ENCODE measurements around the gene EFNA5.

The EFNA5 gene

DNA sequence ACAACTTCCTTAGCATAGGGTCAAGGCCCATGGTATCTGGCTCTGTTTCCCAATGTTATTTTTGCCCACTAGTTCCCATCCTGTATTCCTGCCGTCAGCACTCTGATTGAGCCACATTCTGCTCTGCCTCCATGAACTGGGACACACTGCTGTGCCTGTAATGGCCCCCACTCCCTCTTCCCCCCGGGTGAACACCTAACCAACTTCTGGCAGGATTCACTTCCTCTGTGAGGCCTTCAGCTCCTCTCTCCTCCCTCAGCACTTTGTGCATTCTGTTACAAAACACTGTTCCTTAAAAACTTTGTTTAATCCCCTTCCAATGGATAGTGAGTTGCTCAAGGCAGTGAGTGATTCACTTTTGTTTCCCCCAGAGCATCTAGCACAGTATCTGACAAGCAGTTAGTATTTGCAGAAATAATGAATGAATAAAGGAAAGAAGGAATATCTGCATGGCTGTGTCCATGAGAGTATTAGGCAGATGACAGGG is 183.6 kb downstream of the EFNA5 start:
- no peak for DNase-seq (ENCODE audit: low read depth, low spot score)

DNA sequence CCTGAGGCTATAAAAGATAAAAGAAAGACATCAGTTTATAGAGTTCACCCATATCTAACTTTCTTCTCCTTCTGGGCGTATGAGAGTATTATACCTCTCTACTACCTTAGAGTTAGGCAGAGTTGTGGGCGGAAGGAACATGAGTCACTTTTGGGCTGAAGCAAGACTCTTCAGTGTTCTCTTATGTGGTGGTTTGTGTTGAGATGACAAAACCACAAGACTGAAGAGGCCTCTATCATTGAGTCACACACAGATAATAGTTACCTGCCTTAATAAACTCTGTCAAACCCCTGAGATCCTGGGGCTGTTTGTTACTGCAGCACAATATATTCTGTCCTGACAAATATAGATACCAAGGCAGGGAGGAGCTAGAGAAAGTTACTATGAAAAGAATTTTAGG is 184.2 kb downstream of the EFNA5 start:
- no peak for DNase-seq (ENCODE audit: low read depth, low spot score)

DNA sequence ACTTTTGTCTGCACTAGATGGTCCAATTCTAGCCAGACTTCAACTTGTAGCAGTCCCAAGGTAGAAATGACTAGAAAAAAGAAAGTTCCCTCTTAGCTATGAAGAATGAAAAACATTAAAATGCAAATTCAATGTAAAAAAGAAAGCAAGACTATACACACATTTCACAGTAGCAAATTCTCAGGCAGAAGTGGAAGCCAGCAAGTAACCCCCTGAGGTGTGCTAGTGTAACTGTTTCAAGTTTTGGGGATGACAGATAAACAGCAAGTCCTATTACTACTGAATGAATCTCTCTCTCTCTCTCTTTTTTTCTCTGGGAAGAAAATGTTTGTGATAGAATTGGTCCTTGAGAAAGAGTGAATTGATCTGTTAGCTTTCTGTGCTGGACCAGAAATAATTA is 185.6 kb downstream of the EFNA5 start:
- no peak for DNase-seq (ENCODE audit: low read depth, low spot score)

DNA sequence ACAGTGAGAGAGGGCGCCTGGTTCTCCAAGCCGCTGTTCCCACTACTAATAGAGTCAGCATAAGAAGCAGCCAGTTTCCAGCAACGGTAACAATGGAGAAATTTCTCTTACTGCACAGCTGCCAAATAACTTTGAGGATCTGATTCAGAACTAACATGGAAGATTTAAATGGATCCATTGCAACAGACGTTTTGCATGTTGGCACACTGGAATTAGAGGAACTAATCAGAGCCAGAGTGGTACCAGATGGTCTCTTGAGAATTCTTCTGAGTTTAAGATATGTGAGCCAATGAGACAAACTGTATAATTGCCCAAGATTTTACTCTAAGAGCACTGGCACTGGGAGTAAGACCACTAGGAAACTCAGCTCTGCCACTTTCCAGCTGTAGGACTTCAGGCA is 186.5 kb downstream of the EFNA5 start:
- no peak for DNase-seq (ENCODE audit: low read depth, low spot score)

DNA sequence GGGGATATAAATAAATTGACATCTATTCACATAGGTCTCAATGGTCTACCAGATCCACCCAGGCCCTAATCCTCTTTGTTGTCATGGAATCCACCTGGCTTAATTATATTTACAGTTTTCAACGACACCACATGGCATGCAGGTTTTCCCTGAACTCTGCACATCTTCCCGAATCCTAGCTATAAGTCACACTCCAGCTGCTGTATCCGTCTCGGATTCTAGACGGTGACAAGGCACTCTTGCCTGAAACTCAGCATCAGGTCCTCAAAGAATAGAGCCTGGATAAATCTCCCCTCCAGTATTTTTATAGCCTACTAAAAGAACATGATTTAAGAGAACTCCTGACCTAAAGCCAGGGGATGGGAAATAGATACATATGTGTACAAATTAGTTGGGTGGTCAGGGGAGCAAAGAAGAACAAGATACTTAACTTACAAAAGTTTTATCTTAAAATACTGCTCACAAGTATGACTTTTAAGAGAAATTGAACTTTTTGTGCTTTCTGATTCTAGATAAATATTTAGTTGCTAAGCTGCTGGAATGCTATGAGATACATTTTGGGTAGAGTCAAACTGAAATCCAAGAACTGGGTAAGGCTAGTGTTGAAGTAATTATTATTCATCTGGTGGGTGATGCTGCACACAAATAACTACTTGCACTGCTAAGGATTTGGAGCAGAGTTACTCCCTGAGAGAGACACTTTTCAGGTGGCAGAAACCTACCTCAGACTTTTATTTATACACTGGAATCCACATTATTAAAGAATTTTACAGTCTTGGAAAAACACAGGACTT is 187.3 kb downstream of the EFNA5 start:
- no peak for DNase-seq (ENCODE audit: low read depth, low spot score)

DNA sequence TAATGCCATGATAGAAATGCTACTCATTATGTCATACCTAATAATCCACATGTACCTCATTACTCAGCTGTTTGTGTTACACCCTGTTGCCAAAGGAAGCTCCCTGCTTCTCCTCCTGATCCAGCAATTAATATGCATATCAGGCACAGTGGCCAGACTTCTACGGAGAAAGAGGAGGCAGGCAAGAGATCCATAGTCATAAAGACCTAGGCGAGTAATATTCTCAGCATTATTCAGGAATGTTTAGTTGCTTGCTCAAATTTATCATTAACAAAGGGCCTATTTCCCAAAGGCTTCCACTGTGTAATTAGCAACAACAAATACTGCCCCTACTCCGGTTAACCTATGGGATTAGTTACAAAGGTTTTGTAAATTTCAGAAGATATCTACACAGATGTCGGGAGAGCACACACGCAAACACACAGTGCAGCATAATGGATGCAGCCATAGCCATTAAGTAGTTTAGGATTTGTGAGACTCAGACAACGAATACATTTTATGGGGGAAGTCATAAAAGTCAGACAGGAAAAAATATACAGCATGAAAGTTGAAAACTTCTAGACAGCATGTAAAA is 192.6 kb downstream of the EFNA5 start:
- no peak for DNase-seq (ENCODE audit: low read depth, low spot score)

DNA sequence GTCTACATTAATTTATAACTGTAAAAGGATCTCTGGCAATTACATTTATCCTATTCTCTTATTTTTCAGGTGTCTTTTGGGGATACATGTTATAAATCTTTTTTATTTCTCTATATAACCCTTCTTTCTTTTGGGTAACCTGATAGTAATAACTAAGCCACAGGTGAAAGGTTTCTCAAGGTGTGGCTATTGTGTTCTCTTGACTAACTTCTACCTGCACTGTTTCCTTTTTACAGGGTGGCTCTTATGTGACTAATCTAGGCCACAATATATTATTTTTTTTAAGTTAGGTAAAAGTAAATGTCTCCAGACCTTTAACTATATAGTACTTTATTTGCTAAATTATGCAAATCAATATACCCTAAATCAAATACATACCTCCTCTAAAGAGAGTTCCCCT is 193.2 kb downstream of the EFNA5 start:
- no peak for DNase-seq (ENCODE audit: low read depth, low spot score)

DNA sequence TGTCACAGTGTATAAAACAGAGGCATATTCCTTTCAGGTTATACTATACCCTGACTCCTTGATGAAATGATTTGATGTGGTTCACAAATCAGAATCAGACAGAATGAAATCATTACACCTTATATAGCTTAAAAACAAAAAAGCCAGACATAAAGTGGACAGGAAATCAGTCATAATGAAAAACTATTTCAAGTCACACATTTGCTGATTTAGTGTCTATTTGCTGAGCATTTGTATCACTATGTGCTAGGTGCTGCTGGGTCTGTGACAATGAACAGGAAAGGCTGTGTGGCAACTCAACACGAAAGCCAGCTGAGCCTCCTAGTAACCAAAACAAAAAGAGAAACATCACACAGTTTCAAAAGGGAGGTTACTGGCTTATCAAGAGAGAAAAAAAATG is 194.0 kb downstream of the EFNA5 start:
- no peak for DNase-seq (ENCODE audit: low read depth, low spot score)

DNA sequence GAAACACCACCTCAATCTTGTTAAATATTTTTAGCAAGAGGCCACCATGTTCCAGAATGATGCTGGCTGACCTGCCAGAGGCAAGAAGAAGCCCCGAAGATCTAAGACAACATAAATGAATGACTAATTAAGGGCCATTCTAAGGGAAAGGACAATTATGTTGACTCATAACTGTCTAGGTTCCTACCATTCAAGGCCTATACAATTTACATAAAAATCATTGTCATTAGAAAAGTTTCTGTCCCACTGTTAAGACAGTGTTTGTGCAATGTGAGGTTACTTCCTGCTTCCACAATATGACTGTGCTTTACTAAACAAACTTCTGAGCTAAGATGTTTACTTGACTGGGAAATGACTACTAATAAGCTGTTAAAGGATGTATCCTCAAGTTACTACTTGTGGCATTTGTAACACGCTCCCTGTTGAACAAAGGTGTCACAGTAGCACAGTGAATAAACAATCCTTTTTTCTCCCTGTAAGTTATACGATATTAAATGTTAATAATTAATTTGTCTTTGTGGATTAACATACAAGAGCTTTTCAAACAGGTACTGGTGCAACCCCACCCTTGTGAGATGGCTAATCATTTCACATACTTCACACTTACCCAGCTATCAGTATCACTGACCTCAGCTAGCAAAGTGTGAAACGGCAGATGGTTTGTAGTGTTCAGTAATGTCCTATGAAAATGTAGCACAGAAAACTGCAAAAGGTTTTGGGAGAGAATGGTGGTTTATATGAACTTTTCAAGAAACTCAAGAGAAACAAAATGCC is 195.8 kb downstream of the EFNA5 start:
- DNase-seq (ENCODE audit: low read depth, low spot score) = no peak

DNA sequence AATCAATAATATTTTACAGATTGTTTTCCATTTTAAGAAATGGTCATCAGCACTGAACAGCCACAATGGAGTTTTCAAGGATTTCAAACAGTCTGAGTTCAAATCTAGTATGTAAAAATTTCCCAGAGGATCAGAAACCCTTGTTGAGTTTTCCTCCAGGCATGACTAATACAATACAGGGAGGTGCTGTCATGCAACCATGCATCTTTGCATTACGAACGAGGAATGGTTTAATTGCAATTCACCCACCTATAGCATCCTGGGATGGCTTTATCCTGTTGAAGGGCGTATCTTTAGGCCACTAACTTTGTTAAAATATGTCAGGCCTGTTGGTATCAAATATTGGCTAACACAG is 196.4 kb downstream of the EFNA5 start:
- no peak for DNase-seq (ENCODE audit: low read depth, low spot score)

DNA sequence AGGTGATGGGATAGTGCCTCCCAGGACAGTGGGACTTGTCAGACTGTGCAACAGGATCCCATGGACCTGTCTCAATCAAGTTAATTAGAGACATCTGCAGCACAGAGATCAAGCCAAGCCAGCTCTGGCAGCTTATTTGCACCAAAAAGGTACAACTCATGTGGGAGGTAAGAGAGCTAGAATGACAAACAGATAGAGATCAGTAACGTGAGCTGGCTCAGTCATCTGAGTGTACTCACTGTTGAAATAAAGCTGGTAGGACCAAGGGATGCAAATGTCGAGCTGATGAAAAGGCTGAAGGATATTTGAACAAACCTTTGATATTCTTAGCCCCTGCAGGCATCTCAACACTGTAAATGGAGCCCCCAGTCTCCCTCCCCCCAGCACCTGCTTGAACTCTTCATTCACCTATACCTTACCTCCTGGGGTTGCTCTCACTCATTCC is 198.1 kb downstream of the EFNA5 start:
- DNase-seq (ENCODE audit: low read depth, low spot score) = no peak

DNA sequence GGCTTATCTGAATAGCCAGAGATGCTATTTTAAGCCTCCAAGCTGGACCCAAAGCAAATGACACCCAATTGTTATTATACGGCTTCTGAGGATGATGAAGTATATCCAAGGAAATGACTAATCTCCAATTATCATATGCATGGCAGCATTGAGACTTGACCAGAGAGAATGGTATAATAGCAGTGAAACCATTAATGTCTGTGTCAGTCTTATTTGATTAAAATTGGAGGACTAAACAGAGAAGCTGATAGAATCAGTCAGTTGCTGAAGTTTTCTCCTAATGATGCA is 200.5 kb downstream of the EFNA5 start:
- no peak for DNase-seq (ENCODE audit: low read depth, low spot score)

DNA sequence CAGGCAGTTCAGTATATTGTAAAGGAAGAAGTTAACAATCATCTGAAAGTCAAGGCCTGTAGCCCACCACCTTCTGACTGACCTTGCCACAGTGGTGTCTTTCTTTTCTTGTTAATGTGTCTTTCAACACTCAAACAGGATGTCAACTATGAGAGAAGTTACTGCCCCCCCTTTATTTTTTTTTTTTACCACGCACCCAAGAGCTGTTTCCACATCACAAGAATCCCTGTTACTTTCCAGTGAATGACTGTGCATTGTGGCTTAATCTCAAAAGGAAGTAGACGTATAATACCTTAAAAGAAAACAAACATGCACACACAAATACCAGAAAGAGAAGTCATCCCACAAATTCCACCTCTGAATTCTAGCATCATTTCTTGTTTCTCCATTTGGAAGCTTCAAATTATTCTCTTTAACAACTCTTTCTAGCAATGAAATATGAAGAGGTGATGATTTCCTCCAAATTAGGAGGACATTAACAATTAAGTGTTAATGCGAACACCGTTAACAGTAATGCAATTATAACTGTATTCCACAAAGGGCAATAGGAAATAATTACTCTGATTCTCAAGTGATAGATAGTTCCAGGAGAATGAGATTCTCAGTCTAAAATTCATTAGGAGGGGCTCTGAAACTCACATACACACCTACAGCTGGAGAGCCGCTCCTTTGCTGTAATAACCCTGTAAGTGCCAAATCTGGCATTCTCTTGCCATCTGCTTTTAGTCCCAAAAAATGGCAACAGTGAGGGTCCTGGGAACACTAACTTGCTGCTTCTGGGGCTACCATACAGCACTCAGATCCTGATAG is 201.0 kb downstream of the EFNA5 start:
- no peak for DNase-seq (ENCODE audit: low read depth, low spot score)

DNA sequence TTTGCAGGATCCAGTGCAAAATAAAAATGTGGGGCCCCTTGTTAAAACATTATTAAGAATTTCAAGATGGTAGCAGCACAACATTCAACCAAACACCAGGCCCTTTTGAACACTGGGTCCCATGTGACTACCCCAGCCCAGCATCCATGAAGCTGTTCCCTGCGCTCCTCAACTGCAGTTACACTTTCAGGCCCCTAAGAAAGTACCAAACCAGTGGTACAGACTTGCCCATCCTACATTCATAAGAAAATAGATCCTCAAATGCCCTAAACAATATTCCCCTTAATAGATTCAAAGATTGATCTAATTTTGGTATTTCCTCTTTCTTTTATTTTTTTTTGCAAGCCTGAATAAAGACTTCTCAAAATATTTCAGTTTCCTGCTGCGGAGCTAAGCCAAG is 201.7 kb downstream of the EFNA5 start:
- DNase-seq (ENCODE audit: low read depth, low spot score) = no peak

DNA sequence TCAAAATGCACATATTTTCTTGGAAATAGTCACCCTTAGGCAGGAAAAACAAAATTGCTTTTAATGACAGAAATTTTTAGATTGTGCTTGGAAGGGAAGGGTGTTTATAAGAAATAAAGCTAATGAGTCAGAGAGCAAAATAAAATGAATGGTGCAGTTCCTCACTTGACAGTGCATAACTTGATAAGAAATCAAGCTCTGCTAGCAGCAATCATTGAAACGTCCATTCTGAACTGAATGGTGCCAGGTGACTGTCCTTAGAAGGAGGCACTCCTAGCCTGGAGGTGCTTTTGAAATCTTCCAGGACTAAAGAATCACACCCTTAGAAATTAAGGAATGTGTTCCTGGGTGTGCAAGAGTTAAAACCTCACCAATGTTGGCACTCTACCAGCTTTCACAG is 202.5 kb downstream of the EFNA5 start:
- DNase-seq (ENCODE audit: low read depth, low spot score) = no peak

DNA sequence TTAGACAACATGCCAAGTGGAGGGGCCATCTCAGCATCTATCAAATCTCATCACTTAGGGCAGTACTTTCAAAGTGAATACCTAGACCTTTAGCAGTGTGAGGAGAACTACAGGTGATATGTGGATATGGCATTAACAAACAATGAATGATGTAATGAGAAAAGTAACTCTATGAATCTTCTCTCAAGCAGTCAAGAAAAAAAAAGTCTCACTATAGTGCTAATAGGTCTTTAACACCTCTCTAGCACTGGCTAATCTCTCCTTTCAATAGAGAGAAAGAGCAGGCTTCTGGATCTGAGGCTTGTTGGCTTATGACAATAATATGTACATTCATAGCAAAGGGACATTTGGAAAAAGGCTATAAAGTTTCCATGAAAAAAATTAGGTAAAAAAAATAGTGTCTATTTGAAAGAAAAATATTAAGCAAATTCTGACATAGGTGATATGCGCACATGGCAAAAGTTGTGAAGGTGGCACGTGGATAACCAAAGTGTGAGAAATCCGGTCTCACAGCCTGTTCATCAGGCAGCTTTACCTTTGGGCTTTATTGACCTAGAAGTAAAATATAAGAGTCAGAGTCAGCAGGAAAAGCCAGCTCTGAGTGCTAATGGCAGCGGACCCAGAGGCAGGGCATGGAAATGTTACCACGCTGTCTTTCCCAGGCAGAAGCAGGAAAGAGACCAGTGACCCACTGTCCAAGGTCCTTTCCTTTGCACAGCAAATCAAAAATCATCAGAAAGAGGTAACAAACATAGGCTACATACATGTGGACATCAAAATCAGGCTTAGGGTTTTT is 203.4 kb downstream of the EFNA5 start:
- DNase-seq (ENCODE audit: low read depth, low spot score) = no peak

DNA sequence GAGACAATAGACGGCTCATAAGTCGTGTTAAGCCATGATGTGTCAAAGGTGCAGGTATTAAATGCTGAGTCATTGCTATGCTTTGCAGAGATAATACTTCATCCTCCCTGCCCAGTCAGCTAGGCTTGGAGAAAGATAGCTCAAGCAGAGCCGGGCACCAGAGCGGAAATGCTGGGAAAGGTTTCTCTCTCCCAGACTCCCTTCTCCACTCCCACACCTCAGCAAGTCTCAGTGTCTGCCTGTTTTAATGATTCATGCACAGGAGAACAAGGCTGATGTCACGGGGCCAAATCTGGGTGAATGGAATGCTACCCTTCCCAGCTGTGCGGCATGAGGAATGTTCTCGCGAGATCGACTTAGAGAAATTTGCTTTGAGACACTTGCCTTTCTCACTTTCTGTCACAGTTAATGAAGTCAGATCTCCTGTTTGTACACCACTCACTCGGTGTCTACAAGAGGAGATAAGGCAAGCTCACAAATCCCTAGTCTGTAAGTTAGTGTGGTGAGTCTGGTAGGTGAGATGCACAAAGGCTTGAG is 204.4 kb downstream of the EFNA5 start:
- DNase-seq (ENCODE audit: low read depth, low spot score) = no peak

DNA sequence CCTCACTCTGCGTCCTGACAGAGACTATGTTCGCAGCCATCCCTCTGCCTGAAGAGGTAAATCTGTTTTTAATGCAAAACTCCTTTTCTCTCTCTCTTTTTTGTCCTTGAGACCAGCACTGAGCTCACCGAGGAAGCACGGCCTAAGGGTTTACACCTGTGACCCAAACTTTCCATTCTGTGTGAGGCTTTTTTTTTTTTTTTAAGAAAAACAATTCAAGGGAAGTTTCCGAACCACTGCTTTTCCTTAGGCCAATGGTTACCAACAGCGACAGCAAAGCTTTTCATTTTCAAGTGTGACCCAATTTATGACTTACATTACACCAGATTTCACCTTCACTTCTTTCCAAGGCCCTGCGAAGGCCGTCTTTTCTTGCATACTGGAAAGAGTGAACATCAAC is 205.9 kb downstream of the EFNA5 start:
- no peak for DNase-seq (ENCODE audit: low read depth, low spot score)

DNA sequence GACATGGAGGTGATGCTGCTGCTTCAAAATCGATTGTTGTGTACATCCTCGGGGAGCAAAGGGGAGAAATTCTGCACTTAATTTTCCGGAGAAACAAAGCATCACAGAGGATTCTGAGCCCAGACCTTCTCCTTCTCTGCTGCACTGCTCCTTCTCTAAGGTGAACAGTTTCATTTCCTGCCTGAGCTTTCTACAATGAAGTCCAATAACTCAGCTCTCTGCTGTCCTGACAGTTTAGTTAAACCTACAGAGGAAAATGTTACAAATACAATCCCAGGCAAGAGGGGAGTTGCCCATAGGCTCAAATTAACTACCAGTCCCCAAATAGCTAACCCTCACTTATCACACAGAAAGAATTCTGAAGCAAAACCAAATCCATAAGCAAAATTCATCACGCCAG is 206.3 kb downstream of the EFNA5 start:
- no peak for DNase-seq (ENCODE audit: low read depth, low spot score)

DNA sequence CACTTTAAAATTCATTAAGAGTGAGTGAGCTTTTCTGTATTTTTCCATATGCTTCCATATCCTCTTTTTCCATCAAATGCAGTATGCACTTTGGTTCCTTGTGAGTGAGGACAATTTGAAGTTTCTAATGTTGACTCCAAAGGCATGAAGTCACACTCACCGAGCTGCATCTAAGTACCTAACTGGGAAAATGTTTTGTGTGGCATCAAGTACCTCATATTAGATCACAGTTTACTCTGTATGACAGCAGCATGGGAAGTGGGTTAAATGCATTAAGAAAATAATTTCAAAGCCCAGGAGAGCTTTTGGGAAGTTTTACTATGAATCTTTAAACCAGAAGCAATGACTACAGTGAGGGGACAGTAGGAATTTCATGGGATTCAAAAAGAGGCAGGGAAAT is 207.0 kb downstream of the EFNA5 start:
- no peak for DNase-seq (ENCODE audit: low read depth, low spot score)

DNA sequence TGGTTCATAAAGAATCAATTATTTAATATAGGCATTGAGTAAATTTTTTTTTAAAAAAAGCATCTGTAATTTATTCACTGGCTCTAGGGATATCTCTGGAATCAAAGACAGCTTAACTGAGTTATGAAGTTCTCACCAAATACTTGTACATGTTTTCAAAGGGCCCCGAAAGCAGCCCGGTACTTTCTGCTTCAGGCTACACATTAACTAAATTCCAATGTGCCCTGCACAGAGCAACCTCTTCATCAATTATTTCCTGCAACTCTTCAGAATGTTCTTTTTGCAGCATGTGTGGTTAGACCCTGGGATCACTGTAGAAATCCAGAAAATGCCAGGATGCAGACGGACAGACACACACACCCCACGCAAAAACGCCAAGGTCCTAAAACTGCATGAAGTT is 209.0 kb downstream of the EFNA5 start:
- no peak for DNase-seq (ENCODE audit: low read depth, low spot score)

Data from activated naive CD8-positive, alpha-beta T cell treated with anti-CD3 and anti-CD28 coated beads, Interleukin-2, amount 50 U/mL, for 16 hours (primary cell).